Measurements from ENCODE around the gene AQP5.

Gene AQP5

DNA sequence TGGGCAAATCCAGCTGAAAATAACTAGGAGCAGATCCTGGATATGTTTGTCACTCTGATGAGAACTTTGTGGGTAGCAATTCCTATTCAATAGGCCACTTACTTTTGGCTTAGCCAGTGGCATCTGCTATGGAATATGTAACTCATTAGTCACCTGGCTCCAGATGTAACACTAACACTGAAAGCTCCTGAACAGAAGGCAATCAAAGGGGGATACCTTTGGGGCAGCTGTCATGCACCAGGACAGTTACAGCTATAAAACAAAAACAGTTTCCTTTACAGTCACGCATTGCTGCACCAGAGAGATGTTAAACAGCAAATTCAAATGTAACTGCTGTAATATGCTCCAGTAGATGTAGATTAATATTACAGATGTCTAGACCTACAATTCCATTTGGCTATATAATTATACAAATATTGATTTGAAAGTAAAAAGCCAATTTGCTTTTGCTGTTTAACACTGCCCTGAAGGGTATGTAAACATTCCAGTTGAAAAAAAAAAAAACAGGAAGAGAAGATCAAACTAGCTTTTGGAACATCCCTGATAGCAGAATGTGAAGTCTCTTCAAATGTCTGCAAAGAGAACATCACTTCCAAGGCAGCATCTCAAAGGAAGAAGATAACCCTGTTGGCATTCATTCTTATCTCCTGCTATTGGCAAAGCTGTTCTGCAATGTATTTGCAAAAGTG, 45.2 kb downstream of the AQP5 start:
- Histone ChIP-seq H3K36me3 (ENCODE audit: control insufficient read depth, insufficient read depth, low read length) (peaks cover 72% of the 10 kb centered on the region), H3K9me3 (ENCODE audit: control insufficient read depth, low read length) (no peaks in the 10 kb centered on the region), H3K4me1 (ENCODE audit: control insufficient read depth, insufficient read depth, low read length, poor library complexity, severe bottlenecking) (peaks cover 4% of the 10 kb centered on the region), H3K4me3 (ENCODE audit: extremely low read depth, insufficient read depth, low read length, poor library complexity, severe bottlenecking) (no peak overlapping the region), H3K27ac (ENCODE audit: low read depth, low read length, severe bottlenecking) (no peak overlapping the region)
- WGBS, 2 experiments (ENCODE audit: insufficient coverage in 2 of 2), result no CpG with 5 or more reads among the region's 1 CpG

DNA sequence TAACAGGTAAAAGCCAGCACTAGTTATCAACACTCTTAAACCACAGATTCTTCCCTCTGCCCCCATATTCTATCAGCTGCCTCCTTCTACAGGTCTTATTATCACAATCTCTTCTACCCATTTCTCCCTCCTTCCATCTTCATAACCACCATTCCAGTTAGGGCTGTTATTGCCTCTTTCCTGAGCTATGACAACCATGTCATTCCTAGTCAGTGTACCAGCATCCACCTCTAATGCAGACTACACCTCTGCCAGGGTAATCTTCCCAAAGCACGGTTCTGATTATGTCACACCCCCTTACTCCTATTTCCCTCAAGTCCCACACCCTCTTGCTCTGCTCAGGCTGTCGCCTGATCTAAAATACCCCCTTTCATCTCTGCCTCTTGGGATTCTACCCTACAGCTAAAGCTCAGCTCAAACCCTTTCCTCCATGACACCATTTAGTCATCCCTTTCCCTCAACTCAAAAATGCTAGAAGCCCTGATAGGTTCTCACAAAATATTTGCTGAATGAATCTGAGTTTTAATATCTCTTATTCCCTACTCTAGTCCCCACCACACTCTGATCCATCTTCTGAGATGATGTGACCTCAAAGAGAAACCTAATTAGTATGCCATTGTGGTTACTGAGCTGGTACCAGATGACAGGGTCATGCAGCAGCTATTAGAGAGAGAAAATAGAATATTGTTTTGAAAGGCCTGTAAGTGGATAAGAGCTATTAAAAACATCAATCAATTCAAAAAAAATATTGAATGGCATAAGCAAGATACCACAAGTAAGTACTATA, 51.9 kb downstream of the AQP5 start:
- H3K36me3 ChIP-seq (ENCODE audit: control insufficient read depth, insufficient read depth, low read length), result peaks cover 71% of the 10 kb centered on the region
- WGBS, 2 experiments (ENCODE audit: insufficient coverage in 2 of 2), result 100% methylated on average over 2 of the region's 2 CpGs
- no peak overlapping the region for H3K27ac ChIP-seq (ENCODE audit: low read depth, low read length, severe bottlenecking)

DNA sequence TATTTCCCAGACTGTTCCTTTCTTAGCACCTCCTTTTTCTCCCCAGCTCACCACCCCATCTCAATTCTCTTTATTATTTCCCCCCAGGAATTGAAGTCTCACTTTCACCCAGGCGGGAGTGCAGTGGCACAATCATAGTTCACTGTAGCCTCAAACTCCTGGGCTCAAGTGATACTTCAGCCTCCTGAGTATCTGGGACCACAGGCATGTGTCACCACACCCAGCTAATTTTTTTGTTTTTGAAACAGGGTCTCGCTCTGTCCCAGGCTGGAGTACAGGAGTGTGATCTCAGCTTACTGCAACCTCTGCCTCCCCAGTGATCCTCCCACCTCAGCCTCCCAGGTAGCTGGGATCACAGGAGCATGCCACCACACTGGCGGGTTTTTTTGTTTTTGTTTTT, 52.7 kb downstream of the AQP5 start:
- Histone ChIP-seq H3K4me1 (ENCODE audit: control insufficient read depth, insufficient read depth, low read length, poor library complexity, severe bottlenecking) (no peaks in the 10 kb centered on the region), H3K36me3 (ENCODE audit: control insufficient read depth, insufficient read depth, low read length) (peaks cover 71% of the 10 kb centered on the region), H3K27ac (ENCODE audit: low read depth, low read length, severe bottlenecking) (no peak overlapping the region), H3K4me3 (ENCODE audit: extremely low read depth, insufficient read depth, low read length, poor library complexity, severe bottlenecking) (no peak overlapping the region), H3K9me3 (ENCODE audit: control insufficient read depth, low read length) (no peaks in the 10 kb centered on the region)
- WGBS, 2 experiments (ENCODE audit: insufficient coverage in 2 of 2), result 92 to 95% methylated on average over 2 of the region's 3 CpGs

More for the DNA sequence above, 51.9 kb downstream of the AQP5 start:
- no peaks in the 10 kb centered on the region for H3K4me1 ChIP-seq (ENCODE audit: control insufficient read depth, insufficient read depth, low read length, poor library complexity, severe bottlenecking)
- no peaks in the 10 kb centered on the region for H3K9me3 ChIP-seq (ENCODE audit: control insufficient read depth, low read length)
- no peak overlapping the region for H3K4me3 ChIP-seq (ENCODE audit: extremely low read depth, insufficient read depth, low read length, poor library complexity, severe bottlenecking)

All from mesodermal cell (in vitro differentiated cells).